GM18505 (cell line): ENCODE results near the gene MRPL34.
A peak's percentile ranks its signal among the peaks of the same experiment; 100 is the strongest.

ENCODE experiments used
- ATAC-seq: cut with Tn5 transposase; IDR thresholded peaks from one replicate; pipeline ENCODE4 v1.9.1; 2021; ENCODE audit not compliant: unreplicated experiment
- POLR2A ChIP-seq: IDR thresholded peaks from 4 replicates; pipeline ENCODE4 v1.6.1; 2011; ENCODE audit warnings: borderline replicate concordance; ENCODE audit not compliant: insufficient read depth, insufficient read length; ENCODE audit errors: extremely low read depth

The MRPL34 gene

DNA sequence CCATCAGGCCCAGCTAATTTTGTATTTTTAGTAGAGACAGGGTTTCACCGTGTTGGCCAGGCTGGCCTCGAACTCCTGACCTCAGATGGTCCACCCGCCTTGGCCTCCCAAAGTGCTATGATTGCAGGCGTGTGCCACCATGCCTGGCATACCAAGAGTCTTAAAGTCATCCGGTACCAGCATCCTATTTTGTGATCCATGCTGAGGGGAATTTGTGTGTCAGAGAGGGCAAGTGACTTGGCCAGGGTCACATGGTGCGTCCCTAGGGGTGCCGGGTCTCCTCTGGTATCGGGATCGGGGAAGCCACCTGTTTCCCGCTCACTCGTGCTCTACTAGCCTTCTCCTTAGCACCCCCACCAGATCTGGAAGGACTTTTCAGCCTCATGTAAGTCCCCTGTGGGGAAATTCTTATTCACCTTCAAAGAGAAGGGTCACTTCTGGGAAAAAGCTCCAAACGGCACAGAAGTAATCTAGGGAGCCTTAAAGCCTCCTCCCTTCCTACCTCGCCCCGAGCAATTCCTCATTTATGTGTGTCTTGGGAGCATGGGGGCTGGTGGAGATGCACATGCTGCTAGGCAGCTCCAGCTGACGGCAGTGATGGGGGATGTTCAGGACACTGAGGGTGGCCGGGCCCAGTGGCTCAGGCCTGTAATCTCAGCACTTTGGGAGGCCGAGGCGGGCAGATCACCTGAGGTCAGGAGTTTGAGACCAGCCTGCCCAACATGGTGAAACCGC is 30.1 kb upstream of the MRPL34 start:
- ATAC-seq, result no peak
- no peak for TF ChIP-seq POLR2A

DNA sequence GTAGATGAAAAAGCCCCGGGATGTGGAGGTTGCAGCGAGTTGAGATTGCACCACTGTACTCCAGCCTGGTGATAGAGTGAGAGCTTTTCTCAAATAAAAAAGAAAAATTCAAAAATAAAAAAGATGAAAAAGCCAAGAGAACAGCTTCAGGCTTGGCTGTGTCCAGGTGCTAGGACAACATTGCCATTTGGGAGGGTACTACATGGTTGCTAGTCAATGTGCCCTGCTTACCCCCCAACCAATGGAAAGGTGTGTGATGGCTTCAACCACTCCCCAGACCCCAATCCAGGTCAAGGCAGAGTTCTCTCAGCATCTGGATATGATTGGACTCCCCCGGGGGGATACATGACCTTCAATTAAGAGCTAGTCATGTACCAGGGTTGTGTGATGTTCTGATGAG is 26.2 kb upstream of the MRPL34 start:
- ATAC-seq, result no peak
- TF ChIP-seq POLR2A, result no peak

DNA sequence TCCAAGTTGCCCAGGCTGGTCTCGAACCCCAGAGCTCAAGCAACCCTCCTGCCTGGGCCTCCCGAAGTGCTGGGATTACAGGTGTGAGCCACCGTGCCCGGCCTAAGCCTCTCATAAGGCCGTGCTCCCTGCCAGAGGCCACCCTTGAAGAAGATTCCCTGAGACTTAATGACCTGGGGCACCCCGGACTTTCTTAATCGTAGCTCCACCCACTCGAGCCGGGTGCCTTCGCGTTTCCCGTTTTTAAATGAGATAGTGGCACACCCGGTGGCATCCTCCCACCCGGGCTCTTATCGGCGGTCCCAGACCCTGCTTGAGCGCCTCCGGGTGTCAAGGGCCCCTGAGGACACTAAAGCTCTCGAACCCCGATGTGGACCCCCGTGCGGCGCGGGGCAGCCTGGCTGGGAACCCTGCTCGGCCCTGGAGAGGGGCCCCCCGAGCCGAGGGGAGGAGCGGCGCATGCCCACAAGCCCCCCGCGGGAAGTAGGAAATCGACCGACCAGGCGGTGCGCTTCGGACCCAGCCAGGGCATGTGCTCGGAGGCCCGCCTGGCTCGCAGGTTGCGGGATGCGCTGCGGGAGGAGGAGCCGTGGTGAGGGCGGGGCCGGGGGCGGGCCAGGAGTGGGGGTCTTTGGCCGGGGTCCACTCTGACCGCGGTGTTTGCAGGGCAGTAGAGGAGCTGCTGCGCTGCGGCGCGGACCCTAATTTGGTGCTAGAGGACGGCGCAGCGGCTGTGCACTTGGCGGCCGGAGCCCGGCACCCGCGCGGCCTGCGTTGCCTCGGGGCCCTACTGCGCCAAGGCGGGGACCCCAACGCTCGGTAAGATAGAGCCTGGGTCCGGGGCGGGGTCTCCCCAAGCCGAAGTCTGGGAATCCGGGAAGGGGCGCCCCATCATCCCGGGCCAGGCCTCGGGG is 24.0 kb upstream of the MRPL34 start, which contains the start of gene ANKLE1:
Gene ANKLE1, plus strand, starts transcription at position 511 of the 914 bp plus-strand sequence. Its CDS starts 20 bp downstream, at position 531.
- TF ChIP-seq POLR2A, result peak; percentile 57
- ATAC-seq, result no peak

GRCh38 chr19:17282488-17283125 is 23.1 kb upstream of the MRPL34 start:
- ATAC-seq, result no peak
- peak; percentile 34 for TF ChIP-seq POLR2A

- TF ChIP-seq POLR2A, result no peak
- ATAC-seq, result no peak
Measured at GRCh38 chr19:17283504-17283996, 22.1 kb upstream of the MRPL34 start.

DNA sequence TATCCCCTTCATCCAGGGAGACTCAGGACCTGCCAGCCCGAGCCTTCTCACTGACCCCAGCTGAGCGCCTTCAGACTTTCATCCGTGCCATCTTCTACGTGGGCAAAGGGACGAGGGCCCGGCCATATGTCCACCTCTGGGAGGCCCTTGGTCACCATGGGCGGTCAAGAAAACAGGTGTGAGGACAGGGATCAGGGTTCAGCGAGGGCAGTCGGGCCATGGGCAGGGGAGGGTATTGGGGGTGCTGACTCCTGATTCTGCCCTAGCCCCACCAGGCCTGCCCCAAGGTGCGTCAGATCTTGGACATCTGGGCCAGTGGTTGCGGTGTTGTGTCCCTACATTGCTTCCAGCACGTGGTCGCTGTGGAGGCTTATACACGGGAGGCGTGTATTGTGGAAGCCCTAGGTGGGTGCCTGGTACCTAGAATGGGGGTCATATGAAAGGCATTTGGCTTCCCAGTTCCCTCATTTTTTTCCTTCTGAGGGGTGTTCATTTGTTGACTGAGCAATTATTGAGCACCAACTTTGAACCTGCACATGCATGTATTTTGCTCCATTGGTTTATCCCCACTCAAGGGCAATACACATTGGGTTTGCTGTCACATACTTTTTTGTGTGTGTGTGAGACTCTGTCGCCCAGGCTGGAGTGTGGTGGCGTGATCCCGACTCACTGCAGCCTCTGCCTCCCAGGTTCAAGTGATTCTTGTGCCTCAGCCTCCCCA is 20.1 kb upstream of the MRPL34 start:
- no peak for TF ChIP-seq POLR2A

GRCh38 chr19:17286263-17286662 is 19.4 kb upstream of the MRPL34 start:
- no peak for TF ChIP-seq POLR2A
- ATAC-seq, result no peak

More for the DNA sequence above, 20.1 kb upstream of the MRPL34 start:
- no peak for ATAC-seq

GRCh38 chr19:17286752-17287151 is 18.9 kb upstream of the MRPL34 start:
- ATAC-seq, result no peak
- TF ChIP-seq POLR2A, result no peak

DNA sequence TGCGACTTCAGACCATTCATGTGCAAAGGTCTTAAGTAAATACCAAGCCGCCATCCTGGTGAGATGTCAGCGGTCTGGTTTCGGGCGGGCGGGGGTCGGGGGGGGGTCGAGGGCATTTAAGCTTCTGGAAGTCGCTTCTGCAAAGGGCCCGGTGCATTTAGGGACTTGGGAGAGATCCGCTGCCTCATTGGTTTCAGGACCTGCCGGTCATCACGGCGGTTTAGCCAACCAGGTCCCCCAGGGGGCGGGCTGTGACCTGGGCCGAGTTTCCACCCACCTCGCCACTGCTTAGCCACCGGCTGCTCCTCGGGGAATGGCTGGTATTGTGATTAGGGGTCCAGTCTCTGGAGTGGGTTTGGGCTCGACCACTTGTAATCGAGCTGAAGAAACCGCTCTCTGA is 16.2 kb upstream of the MRPL34 start:
- ATAC-seq, result no peak

DNA sequence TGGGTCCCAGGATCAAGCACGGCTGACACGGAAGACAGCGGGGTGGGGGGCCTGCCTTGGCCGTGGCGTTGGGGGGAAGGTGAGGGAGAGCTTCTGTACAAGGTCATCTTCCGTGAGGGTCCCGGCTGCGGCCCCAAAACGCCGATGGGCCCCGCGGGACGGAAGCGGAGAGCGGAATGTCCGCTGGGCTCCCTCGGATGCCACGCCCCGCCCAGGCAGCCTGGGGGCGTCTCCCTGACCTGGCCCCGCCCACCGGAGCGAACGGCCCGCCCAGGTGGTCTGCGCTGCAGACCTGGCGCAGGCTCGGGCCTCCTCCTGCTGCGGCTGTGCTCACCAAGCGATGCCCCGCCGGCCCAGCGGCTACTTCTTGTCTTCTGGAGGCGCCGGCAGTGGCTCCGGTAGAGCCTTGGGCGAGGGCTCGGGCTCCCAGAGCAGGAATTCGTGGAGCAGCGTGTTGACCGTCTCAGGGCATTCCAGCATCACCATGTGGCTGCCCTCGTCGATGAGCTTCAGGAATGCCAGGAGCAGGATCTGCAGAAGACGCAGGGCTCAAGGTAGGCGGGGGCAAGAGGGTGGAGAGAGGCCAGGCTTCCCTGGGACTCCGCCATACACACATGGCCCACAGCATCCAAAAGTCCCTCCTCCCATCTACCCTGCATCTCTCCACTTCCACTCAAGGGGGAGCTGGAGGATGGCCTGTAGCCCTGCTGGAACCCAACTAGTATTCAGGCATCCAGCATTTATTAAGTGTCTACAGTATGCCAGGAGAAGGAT is 13.2 kb upstream of the MRPL34 start:
- TF ChIP-seq POLR2A, result peak; percentile 52
- ATAC-seq, result peak; percentile 75

More for the DNA sequence above, 16.2 kb upstream of the MRPL34 start:
- TF ChIP-seq POLR2A, result no peak

DNA sequence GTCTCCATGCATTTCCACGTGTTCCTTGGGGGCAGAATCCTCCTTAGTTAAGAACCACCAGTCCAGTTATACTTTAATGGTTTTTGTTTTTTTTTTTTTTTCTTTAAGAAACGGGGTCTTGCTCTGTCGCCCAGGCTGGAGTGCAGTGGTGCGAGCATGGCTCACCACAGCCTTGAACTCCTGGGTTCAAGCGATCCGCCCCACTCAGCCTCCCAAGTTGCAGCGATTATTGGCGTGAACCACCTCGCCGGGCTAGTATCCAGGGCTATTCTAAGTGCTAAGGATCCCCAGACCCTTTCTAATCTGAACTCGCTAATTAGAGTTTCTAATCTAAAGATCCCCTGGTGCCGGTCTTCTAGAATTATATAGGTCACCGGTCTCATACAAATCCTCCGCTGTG is 12.1 kb upstream of the MRPL34 start:
- TF ChIP-seq POLR2A, result no peak

More for the DNA sequence above, 12.1 kb upstream of the MRPL34 start:
- ATAC-seq, result no peak
